Activated CD8-positive, alpha-beta memory T cell treated with anti-CD3 and anti-CD28 coated beads for 48 hours (primary cell): ENCODE results near the gene MOXD1.
A peak's percentile ranks its signal among the peaks of the same experiment; 100 is the strongest.
"Not testable (repeated sequence)": the region's sequence is repeated elsewhere in the genome, so short reads cannot be mapped to it uniquely, and the experiment has no call there.

Source experiments
- DNase-seq, 3 experiments: peaks; one replicate each; pipeline ENCODE4 v3.0.0-alpha.2; 2020; ENCODE audit warnings: low read depth in 2 of 3, low spot score in 2 of 3

Gene MOXD1

DNA sequence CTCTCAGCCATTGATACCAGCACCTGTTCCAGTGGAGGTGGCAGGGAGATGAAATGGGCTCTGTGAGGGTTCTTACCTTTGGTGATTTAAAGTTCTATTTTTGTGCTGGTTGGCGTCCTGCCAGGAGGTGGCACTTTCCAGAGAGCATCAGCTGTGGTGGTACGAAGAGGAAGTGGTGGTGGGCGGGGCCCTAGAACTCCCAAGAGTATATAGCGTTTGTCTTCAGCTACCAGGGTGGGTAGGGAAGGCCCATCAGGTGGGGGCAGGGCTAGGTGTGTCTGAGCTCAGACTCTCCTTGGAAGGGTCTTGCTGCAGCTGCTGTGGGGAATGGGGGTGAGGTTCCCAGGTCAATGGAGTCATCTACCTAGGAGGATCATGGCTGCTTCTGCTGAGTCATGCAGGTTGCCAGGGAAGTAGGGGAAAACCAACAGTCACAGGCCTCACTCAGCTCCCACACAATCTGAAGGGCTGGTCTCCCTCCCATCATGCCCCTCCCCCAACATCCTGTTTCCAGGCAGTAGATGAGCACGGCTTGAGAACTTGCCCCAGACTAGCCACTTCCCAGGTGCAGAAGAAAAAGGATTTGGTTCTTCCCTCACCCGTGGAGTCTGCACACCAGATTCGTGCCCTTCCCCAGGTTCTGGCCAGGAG lies 46.6 kb downstream of the MOXD1 start:
- peak in 2 of 3 experiments; percentile 8 to 9 for DNase-seq

DNA sequence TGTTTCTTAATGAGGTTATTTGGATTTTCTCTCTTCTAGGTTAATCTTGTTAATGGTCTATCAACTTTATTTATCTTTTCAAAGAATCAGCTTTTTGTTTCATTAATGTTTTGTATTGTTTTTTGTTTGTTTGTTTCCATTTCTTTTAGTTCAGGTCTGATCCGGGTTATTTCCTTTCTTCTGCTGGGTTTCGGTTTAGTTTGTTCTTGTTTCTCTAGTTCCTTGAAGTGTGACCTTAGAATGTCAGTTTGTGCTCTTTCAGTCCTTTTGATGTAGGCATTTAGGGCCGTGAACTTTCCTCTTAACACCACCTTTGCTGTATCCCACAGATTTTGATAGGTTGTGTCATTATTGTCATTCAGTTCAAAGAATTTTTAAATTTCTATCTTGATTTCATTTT lies 49.3 kb downstream of the MOXD1 start:
- not testable (repeated sequence) for DNase-seq

- no peak for DNase-seq
Measured at GRCh38 chr6:132348231-132348630, 53.0 kb downstream of the MOXD1 start.

GRCh38 chr6:132344811-132345210 lies 56.5 kb downstream of the MOXD1 start:
- no peak for DNase-seq

GRCh38 chr6:132341646-132342045 lies 59.6 kb downstream of the MOXD1 start:
- DNase-seq: no peak

DNA sequence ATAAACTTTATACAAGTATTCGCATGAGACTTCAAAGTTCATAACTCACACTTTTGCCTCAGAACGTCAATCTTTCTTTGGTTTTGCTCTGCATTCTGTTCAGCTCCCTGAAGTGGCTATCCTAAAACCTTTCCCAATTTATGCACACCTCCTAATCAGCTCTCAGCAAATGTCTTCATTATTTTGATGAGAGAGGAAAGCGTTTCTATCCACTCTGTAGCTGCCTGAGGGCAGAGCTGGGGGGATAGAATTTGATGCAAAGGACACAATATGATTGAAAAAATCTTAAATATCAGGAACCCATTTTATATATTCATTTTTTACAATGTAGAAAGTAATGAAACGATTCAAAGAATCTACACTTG lies 66.8 kb downstream of the MOXD1 start:
- no peak for DNase-seq

- no peak for DNase-seq
Measured at GRCh38 chr6:132333639-132334520, 67.4 kb downstream of the MOXD1 start.

GRCh38 chr6:132330759-132331158 lies 70.5 kb downstream of the MOXD1 start:
- no peak for DNase-seq

DNA sequence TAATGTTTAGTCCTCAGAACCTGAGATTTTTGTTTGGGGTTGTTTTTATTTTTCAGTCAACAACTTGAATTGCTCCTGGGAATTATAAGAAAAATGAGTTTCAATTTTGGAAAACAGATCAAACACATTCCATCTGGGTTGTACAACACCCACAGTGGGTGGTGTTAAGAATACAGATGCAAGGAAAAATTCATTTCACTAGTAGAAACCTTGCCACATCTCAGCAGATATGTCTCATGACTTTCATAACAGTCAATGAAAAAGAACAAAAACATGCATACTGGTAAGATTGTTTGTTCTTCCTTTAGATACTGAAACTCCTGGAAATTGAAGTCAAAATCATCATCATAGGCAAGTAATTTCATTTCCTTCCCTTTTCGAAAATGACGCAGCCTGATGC lies 78.9 kb downstream of the MOXD1 start:
- DNase-seq: no peak

DNA sequence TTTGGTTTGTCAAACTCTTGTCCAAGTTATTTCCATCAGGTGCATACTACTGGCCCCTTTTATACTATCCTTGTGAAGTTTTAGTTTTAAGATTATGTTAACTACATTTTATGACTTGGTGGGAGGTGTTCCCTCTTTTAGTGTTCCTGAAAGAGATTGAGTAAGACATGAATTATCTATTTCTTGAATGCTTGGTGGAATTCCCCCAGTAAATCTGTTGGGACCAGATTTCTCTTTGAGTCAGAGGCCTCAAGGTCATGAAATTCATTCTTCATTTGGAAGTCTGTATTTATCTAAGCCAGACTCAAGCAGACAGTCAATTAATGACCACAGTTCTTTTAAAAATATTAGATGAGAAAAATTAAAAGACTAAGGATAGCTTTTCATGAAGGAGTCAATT lies 81.3 kb downstream of the MOXD1 start:
- DNase-seq: no peak

GRCh38 chr6:132316970-132317369 lies 84.3 kb downstream of the MOXD1 start:
- DNase-seq: no peak

- no peak for DNase-seq
Measured at GRCh38 chr6:132314432-132314831, 86.8 kb downstream of the MOXD1 start.

DNA sequence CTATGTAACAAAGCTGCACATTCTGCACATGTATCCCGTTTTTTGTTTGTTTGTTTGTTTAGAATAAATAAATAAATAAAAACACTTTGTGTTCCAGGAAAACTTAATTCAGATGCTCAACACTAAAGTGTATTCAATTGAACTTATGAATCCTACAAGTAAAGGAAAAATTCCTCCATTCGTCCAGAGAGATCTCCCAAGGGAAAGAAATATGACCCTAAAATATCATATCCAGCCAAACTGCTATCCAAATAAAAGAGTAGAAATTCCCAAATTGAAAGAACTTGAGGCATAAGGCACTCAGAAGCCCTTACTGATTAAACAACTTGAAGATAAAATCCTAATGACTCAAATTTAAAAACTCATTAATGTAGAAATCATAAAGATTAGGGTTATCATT lies 90.4 kb downstream of the MOXD1 start:
- DNase-seq: no peak

GRCh38 chr6:132310151-132310550 lies 91.1 kb downstream of the MOXD1 start:
- not testable (repeated sequence) for DNase-seq

- no peak for DNase-seq
Measured at GRCh38 chr6:132304891-132305305, 96.4 kb downstream of the MOXD1 start.

GRCh38 chr6:132300323-132300949 lies 100.8 kb downstream of the MOXD1 start:
- DNase-seq: no peak

DNA sequence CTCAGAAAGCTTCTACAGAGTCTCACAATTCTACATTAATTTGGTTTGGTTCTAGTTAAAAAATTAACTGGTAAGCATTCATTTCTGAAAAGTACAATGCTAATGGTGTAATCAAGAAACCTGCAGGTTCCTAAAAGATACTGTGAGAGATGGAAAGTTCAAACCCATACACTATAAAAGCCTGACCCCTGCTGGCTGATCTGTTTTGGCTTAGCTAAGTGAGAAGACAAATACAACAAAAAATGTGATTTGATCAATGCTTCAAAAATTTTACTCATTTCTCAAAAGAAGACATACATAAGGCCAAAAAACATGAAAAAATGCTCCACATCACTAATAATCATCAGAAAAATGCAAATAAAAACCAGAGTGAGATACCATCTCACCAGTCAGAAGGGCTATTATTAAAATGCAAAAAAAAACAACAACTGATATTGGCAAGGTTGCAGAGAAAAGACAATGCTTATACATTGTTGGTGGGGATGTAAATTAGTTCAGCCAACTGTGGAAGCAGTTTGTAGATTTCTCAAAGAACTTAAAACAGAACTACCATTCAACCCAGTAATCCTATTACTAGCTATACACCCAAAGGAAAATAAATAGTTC lies 102.8 kb downstream of the MOXD1 start:
- no peak for DNase-seq

DNA sequence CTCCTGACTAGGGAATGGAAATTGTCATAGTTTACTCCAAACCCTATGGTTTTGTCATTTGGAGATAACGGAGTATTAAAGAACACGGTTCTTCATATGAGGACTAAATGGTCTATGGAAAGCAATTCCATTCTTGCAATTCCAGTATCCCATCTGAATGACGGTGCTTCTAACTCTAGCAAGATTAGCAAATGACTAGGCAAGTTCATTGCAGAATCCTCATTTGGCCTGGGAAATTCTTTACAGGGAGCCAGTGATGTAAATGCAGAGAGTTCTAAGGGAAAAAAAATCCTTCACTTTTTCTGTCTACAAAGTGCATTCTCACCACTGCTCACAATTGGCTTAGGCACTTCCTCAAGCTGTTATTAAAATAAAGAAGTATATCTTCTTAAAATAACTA lies 111.5 kb downstream of the MOXD1 start:
- DNase-seq: no peak

GRCh38 chr6:132287101-132287500 lies 114.2 kb downstream of the MOXD1 start:
- DNase-seq: no peak

DNA sequence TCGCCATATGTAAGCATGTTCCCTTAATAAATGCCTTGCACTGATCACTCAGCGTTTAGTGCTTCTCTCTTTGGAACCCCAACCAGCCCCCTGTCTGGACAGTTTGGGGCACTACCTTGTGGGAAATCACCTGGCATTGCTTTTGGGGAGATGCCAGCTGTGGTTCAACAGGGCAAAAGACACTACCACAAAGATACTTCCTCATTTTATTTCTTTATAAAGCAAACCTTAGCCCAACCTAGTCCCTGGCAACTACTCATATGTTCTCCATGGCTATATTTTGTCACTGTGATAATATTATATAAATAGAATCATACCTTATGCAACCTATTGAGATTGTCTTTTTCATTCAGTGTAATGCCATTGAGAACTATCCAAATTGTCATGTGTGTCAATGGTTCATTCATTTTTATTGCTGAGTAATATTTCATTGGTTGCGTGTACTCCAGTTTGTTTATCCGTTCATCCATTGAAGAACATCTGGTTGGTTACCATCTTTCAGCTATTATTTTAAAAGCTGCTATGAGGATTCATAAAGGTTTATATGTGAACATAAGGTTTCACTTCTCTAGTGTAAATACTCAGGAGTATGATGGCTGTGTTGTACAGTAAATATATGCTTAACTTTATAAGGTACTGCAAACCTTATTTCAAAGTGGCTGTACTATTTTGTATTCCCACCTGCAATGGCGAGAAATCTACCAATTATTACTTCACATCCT lies 114.8 kb downstream of the MOXD1 start:
- no peak for DNase-seq
